Stomach (tissue), 9 donors: Measurements from ENCODE around the gene FOSL1. TPM values are rescaled to one million over a fixed set of nuclear protein-coding genes. Genes with fewer than 3 reads are reported as not detected.

Experiments
- DNase-seq, 2 donors: peaks; one replicate each; pipeline versions ENCODE4 v3.0.0 to v3.0.0-alpha.2; 2013 to 2019
- H3K27ac ChIP-seq, 5 donors: fragments of 200-600 bp in 4 of 5; sonication (generic) in 4 of 5; one replicate each; pipeline ENCODE4 v1.5.1; 2013 to 2019; ENCODE audit warnings: mild to moderate bottlenecking in 1 of 5, moderate library complexity in 1 of 5
- H3K27me3 ChIP-seq, 3 donors: fragments of 200-600 bp; sonication (generic); one replicate each; pipeline ENCODE4 v1.5.1; 2017 to 2019; ENCODE audit warnings: mixed run types in 1 of 3
- H3K36me3 ChIP-seq, 4 donors: fragments of 200-600 bp; sonication (generic); 1 replicate in 3 of 4; 2 replicates in 1 of 4; pipeline ENCODE4 v1.5.1; 2016 to 2019
- H3K4me1 ChIP-seq, 4 donors: fragments of 200-600 bp; sonication (generic); one replicate each; pipeline ENCODE4 v1.5.1; 2016 to 2019
- H3K4me3 ChIP-seq, 4 donors: fragments of 200-600 bp; sonication (generic) in 3 of 4; one replicate each; pipeline ENCODE4 v1.5.1; 2016 to 2019; ENCODE audit warnings: mild to moderate bottlenecking in 1 of 4
- H3K9me3 ChIP-seq, 4 donors: fragments of 200-600 bp; sonication (generic); one replicate each; pipeline ENCODE4 v1.5.1; 2016 to 2019
- EP300 ChIP-seq: sonication (generic); formaldehyde crosslinking; IDR thresholded peaks from one replicate; pipeline ENCODE4 v1.6.1; 2017; ENCODE audit warnings: antibody characterized with exemption
- POLR2A ChIP-seq, 4 donors: fragments of 450-650 bp; IDR thresholded peaks; one replicate each; pipeline ENCODE4 v1.6.1; 2016; ENCODE audit warnings: antibody characterized with exemption in 4 of 4, control low read depth in 2 of 4, mild to moderate bottlenecking in 1 of 4, moderate library complexity in 1 of 4
- POLR2AphosphoS5 ChIP-seq, 3 donors: sonication (generic); formaldehyde crosslinking; IDR thresholded peaks; one replicate each; pipeline ENCODE4 v1.6.1; 2016; ENCODE audit warnings: antibody characterized with exemption in 3 of 3
- WGBS, 5 donors: extraction: QIAGEN DNeasy Blood & Tissue Kit in 3 of 5; methylation state at CpG; one replicate each; pipeline versions ENCODE4 v1.1.5 to v1.1.7; 2013 to 2018; 5-methylcytosine and 5-hydroxymethylcytosine counted together
- intact Hi-C: fragments of 100-400 bp; cut with DNase I; formaldehyde crosslinking; loops from one replicate; pipeline ENCODE4 v1.15.1; 2023; ENCODE audit warnings: low total_unique reads
- polyA plus RNA-seq, 3 donors: library from polyadenylated mRNA; stranded (reverse); fragments of 200-250 nt; gene quantifications; one replicate each; pipeline ENCODE4 v1.2.3, GENCODE V29; 2013
- total RNA-seq, 5 donors: library from RNA; depleted of rRNA; stranded (reverse); fragments of >200 nt; gene quantifications; one replicate each; pipeline versions ENCODE4 v1.1.0 to v1.2.3, GENCODE V29; 2014 to 2016
- TF ChIP-seq, protein P1 (sequence below), 7 experiments: fragments of 450-650 bp in 4 of 7; fragments of 200-600 bp in 3 of 7; sonication (generic) in 3 of 7; IDR thresholded peaks; one replicate each; pipeline ENCODE4 v1.5.1; 2016 to 2019; ENCODE audit warnings: antibody characterized with exemption in 7 of 7, control low read depth in 2 of 7, mild to moderate bottlenecking in 1 of 7
- donor health status: healthy with polysubstance abuse.
- donor health status: Bipolar disorder and iron deficiency.
- donor health status: healthy.

FOSL1 gene
- total and polyA plus RNA-seq, 8 donors, result 1.7 to 43.3 (median 10.6) TPM; not detected in 2

- no peaks in the 10 kb centered on the region for H3K9me3 ChIP-seq
- intact Hi-C loops, result no loop called here
- H3K4me3 ChIP-seq, result no peak overlapping the region
- no peak for TF ChIP-seq EP300
- TF ChIP-seq, protein P1, sequence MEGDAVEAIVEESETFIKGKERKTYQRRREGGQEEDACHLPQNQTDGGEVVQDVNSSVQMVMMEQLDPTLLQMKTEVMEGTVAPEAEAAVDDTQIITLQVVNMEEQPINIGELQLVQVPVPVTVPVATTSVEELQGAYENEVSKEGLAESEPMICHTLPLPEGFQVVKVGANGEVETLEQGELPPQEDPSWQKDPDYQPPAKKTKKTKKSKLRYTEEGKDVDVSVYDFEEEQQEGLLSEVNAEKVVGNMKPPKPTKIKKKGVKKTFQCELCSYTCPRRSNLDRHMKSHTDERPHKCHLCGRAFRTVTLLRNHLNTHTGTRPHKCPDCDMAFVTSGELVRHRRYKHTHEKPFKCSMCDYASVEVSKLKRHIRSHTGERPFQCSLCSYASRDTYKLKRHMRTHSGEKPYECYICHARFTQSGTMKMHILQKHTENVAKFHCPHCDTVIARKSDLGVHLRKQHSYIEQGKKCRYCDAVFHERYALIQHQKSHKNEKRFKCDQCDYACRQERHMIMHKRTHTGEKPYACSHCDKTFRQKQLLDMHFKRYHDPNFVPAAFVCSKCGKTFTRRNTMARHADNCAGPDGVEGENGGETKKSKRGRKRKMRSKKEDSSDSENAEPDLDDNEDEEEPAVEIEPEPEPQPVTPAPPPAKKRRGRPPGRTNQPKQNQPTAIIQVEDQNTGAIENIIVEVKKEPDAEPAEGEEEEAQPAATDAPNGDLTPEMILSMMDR (IDR thresholded peaks at IDR 0.05), result no peak
- TF ChIP-seq POLR2AphosphoS5 (IDR thresholded peaks at IDR 0.05), result no peak
- no peak for TF ChIP-seq POLR2A (IDR thresholded peaks at IDR 0.05)
- peaks cover 11 to 28% (median 17%) of the 10 kb centered on the region in 4 donors for H3K4me1 ChIP-seq
- H3K27ac ChIP-seq, result no peak overlapping the region
- no peaks in the 10 kb centered on the region for H3K36me3 ChIP-seq
- 62 to 73% (median 66%) methylated on average over 8 of the region's 8 CpGs for WGBS, 5 donors
- DNase-seq, result no peak
- H3K27me3 ChIP-seq, result peaks cover 0 to 11% (median 10%) of the 10 kb centered on the region in 3 donors
Measured at GRCh38 chr11:65903715-65904114, 3.5 kb upstream of the FOSL1 start.

- DNase-seq, result no peak
- H3K36me3 ChIP-seq, result no peaks in the 10 kb centered on the region
- H3K27me3 ChIP-seq, result peaks cover 0 to 11% (median 10%) of the 10 kb centered on the region in 3 donors
- H3K9me3 ChIP-seq, result no peaks in the 10 kb centered on the region
- peaks cover 11 to 34% (median 19%) of the 10 kb centered on the region in 4 donors for H3K4me1 ChIP-seq
- 0 to 31% (median 22%) methylated on average over 1 to 5 of the region's 5 CpGs for WGBS, 5 donors
- no peak overlapping the region for H3K4me3 ChIP-seq
- H3K27ac ChIP-seq, result no peak overlapping the region
- intact Hi-C loops, result no loop called here
- no peak for TF ChIP-seq EP300
- TF ChIP-seq POLR2A (IDR thresholded peaks at IDR 0.05), result no peak
- TF ChIP-seq POLR2AphosphoS5 (IDR thresholded peaks at IDR 0.05), result no peak
- TF ChIP-seq, protein P1 (IDR thresholded peaks at IDR 0.05), result no peak
Measured at GRCh38 chr11:65903068-65903481, 2.9 kb upstream of the FOSL1 start.

- intact Hi-C loops, result no loop called here
- DNase-seq, result no peak
- peak overlapping the region; percentile 40 to 86 (median 83) for H3K27ac ChIP-seq
- peak overlapping the region; percentile 57 to 66 (median 62) for H3K4me3 ChIP-seq
- peaks cover 11 to 46% (median 19%) of the 10 kb centered on the region in 4 donors for H3K4me1 ChIP-seq
- TF ChIP-seq EP300 (no peak), POLR2AphosphoS5 (IDR thresholded peaks at IDR 0.05) (no peak), POLR2A (IDR thresholded peaks at IDR 0.05) (no peak)
- TF ChIP-seq, protein P1 (IDR thresholded peaks at IDR 0.05), result no peak
- H3K27me3 ChIP-seq, result peaks cover 0 to 11% (median 10%) of the 10 kb centered on the region in 3 donors
- WGBS, 5 donors, result 62 to 71% (median 66%) methylated on average over 11 of the region's 11 CpGs
- H3K9me3 ChIP-seq, result no peaks in the 10 kb centered on the region
- peaks cover 0 to 7% (median 0%) of the 10 kb centered on the region in 4 donors for H3K36me3 ChIP-seq
Measured at GRCh38 chr11:65900899-65901180, 652 bp upstream of the FOSL1 start.

- H3K36me3 ChIP-seq, result peaks cover 0 to 7% (median 0%) of the 10 kb centered on the region in 4 donors
- WGBS, 5 donors, result 2% methylated on average over 27 to 78 of the region's 78 CpGs
- H3K9me3 ChIP-seq, result no peaks in the 10 kb centered on the region
- peak overlapping the region; percentile 40 to 86 (median 83) for H3K27ac ChIP-seq
- intact Hi-C loops, result no loop called here
- peaks cover 0 to 11% (median 10%) of the 10 kb centered on the region in 3 donors for H3K27me3 ChIP-seq
- peaks cover 11 to 47% (median 19%) of the 10 kb centered on the region in 4 donors for H3K4me1 ChIP-seq
- peak; percentile 67 to 85 for DNase-seq
- H3K4me3 ChIP-seq, result peak overlapping the region; percentile 57 to 66 (median 62)
- no peak for TF ChIP-seq EP300
- peak in 2 of 3 donors; percentile 31 to 71 for TF ChIP-seq POLR2AphosphoS5 (IDR thresholded peaks at IDR 0.05)
Measured at GRCh38 chr11:65899356-65900124, 648 bp downstream of the FOSL1 start.
